Panc1 (cell line): ENCODE measurements around the gene OMA1. TPM values are rescaled to one million over a fixed set of nuclear protein-coding genes. Genes with fewer than 3 reads are reported as not detected.
A peak's percentile ranks its signal among the peaks of the same experiment; 100 is the strongest.

ENCODE experiments used
- ATAC-seq: fragments of 200-7000 bp; cut with Tn5 transposase; 2 replicates; pipeline ENCODE4 v1.9.1; 2020; ENCODE audit warnings: mild to moderate bottlenecking, moderate library complexity
- BruUV-seq: library from RNA; stranded (reverse); fragments of 400-500 nt; replicated peaks from 2 replicates; lab custom pipeline; 2021; lab: Mats Ljungman, UMichigan
- CTCF ChIA-PET: fragments of 300-600 bp; sonication (Branson Sonifier 250); formaldehyde crosslinking; loops from one replicate; lab custom pipeline; 2022; ENCODE audit warnings: antibody characterized with exemption; lab: Charles Lee
- POLR2A ChIA-PET: fragments of 300-600 bp; sonication (Branson Sonifier 250); formaldehyde crosslinking; loops from one replicate; lab custom pipeline; 2022; ENCODE audit warnings: antibody characterized with exemption; lab: Charles Lee
- DNase-seq: peaks from one replicate; pipeline ENCODE4 v3.0.0-alpha.2; 2010; ENCODE audit warnings: low read depth, low spot score
- H3K27ac ChIP-seq: 2 replicates; pipeline ENCODE4 v1.5.1; 2011; ENCODE audit warnings: mild to moderate bottlenecking, low read length, inconsistent platforms
- H3K27me3 ChIP-seq: fragments of 200-500 bp; sonication (Bioruptor generic); 2 replicates; pipeline ENCODE4 v1.6.0; 2014; ENCODE audit warnings: low read length, inconsistent platforms; ENCODE audit not compliant: control insufficient read depth, insufficient read depth
- H3K36me3 ChIP-seq: fragments of 200-500 bp; sonication (Bioruptor generic); 2 replicates; pipeline ENCODE4 v1.5.1; 2014; ENCODE audit warnings: inconsistent platforms, mild to moderate bottlenecking, low read length, moderate library complexity; ENCODE audit not compliant: control insufficient read depth, insufficient read depth
- H3K4me1 ChIP-seq: 2 replicates; pipeline ENCODE4 v1.5.1; 2011; ENCODE audit warnings: inconsistent platforms, mild to moderate bottlenecking, low read length, moderate library complexity; ENCODE audit not compliant: control insufficient read depth, insufficient read depth
- H3K4me3 ChIP-seq, 2 experiments: 2 replicates each; pipeline ENCODE4 v1.5.1; 2011 to 2012; ENCODE audit warnings: low read depth in 2 of 2, low read length in 2 of 2, mild to moderate bottlenecking in 2 of 2, inconsistent platforms in 1 of 2, moderate library complexity in 1 of 2
- H3K9me3 ChIP-seq: fragments of 200-500 bp; sonication (Bioruptor generic); 2 replicates; pipeline ENCODE4 v1.5.1; 2014; ENCODE audit warnings: low read depth, mild to moderate bottlenecking, inconsistent platforms, low read length, moderate library complexity; ENCODE audit not compliant: control insufficient read depth, insufficient read depth
- CTCF ChIP-seq: fragments of 450-650 bp; IDR thresholded peaks from 2 replicates; pipeline ENCODE4 v1.5.1; 2017; ENCODE audit warnings: mild to moderate bottlenecking
- POLR2AphosphoS5 ChIP-seq: IDR thresholded peaks from 2 replicates; pipeline ENCODE4 v1.6.1; 2012; ENCODE audit warnings: mild to moderate bottlenecking, low read depth, low read length, moderate library complexity
- REST ChIP-seq, 2 experiments: IDR thresholded peaks; 2 replicates each; pipeline ENCODE4 v1.6.1; 2011 to 2012; ENCODE audit warnings: low read depth in 2 of 2, control low read depth in 1 of 2, low read length in 1 of 2, mild to moderate bottlenecking in 1 of 2, moderate library complexity in 1 of 2; ENCODE audit not compliant: insufficient read depth in 1 of 2
- SIN3A ChIP-seq: IDR thresholded peaks from 2 replicates; pipeline ENCODE4 v1.6.1; 2012; ENCODE audit warnings: low read depth, mild to moderate bottlenecking, low read length, moderate library complexity, borderline replicate concordance; ENCODE audit not compliant: insufficient read depth
- TCF7L2 ChIP-seq: IDR thresholded peaks from 2 replicates; pipeline ENCODE4 v1.6.1; 2011; ENCODE audit warnings: mild to moderate bottlenecking, low read depth, low read length, inconsistent platforms
- in situ Hi-C: cut with HindIII; loops from 2 replicates; pipeline ENCODE4 v1.10.0; 2016; ENCODE audit warnings: low sequenced_read_pairs, low pct_unique_long_range_greater_than_20kb
- intact Hi-C: fragments of 100-400 bp; cut with micrococcal nuclease; formaldehyde crosslinking; loops from one replicate; pipeline ENCODE4 v1.10.0; 2022; ENCODE audit not compliant: unreplicated experiment
- total RNA-seq: library from RNA; stranded (reverse); gene quantifications from one replicate; pipeline ENCODE4 v1.2.1, GENCODE V29; 2021; ENCODE audit not compliant: unreplicated experiment

The OMA1 gene
- total RNA-seq, 1 experiment from 2014 or later, result 16.6 TPM

GRCh38 chr1:58434181-58434580 is 112.3 kb downstream of the OMA1 start:
- in situ Hi-C loops, result no loop called here
- CTCF ChIA-PET, result interaction anchor here (0.7 kb wide), 2 partner anchors 14 to 85 kb away, joined by 5 to 7 read pairs; no protein-coding TSS in a partner anchor
- no peaks in the 10 kb centered on the region for H3K9me3 ChIP-seq
- POLR2A ChIA-PET, result no interaction called here
- H3K27ac ChIP-seq, result no peak overlapping the region
- H3K27me3 ChIP-seq, result no peaks in the 10 kb centered on the region; the same call in 1 of the 2 replicates
- no peak overlapping the region for H3K4me3 ChIP-seq
- intact Hi-C loops, result no loop called here
- no peaks in the 10 kb centered on the region for H3K4me1 ChIP-seq
- BruUV-seq, result no TSS peak
- no peaks in the 10 kb centered on the region for H3K36me3 ChIP-seq
- no peak for DNase-seq
- TF ChIP-seq POLR2AphosphoS5, result no peak
- TF ChIP-seq SIN3A, result no peak
- TF ChIP-seq TCF7L2, result no peak
- TF ChIP-seq REST (IDR thresholded peaks at IDR 0.05; ENCODE audit: insufficient read depth in 1 of 2, low read depth in 2 of 2, low read length in 1 of 2), result no peak
- TF ChIP-seq CTCF, result no peak
- no peak for ATAC-seq

- CTCF ChIA-PET, result no interaction called here
These were observed 113.5 kb downstream of the OMA1 start for GRCh38 chr1:58432851-58433668.

More at GRCh38 chr1:58432851-58433668, 113.5 kb downstream of the OMA1 start:
- ATAC-seq (peak; percentile 71), DNase-seq (no peak)
- no TSS peak for BruUV-seq
- H3K4me1 ChIP-seq, result no peaks in the 10 kb centered on the region
- POLR2A ChIA-PET, result no interaction called here
- H3K36me3 ChIP-seq, result no peaks in the 10 kb centered on the region
- TF ChIP-seq SIN3A (no peak), TCF7L2 (no peak), CTCF (no peak), POLR2AphosphoS5 (no peak), REST (IDR thresholded peaks at IDR 0.05; ENCODE audit: insufficient read depth in 1 of 2, low read depth in 2 of 2, low read length in 1 of 2) (no peak)
- no peak overlapping the region for H3K27ac ChIP-seq
- H3K4me3 ChIP-seq, result no peak overlapping the region
- H3K27me3 ChIP-seq, result no peaks in the 10 kb centered on the region; the same call in 1 of the 2 replicates
- intact Hi-C loops, result no loop called here
- in situ Hi-C loops, result no loop called here
- no peaks in the 10 kb centered on the region for H3K9me3 ChIP-seq
